GM12872 (cell line): ENCODE results near the gene MICAL3.

Experiments used
- TF ChIP-seq, protein P1 (sequence below): IDR thresholded peaks from 3 replicates; pipeline ENCODE4 v1.5.1; 2011; ENCODE audit warnings: low read depth, mild to moderate bottlenecking, low read length, moderate library complexity; ENCODE audit not compliant: insufficient read depth

MICAL3 gene

DNA sequence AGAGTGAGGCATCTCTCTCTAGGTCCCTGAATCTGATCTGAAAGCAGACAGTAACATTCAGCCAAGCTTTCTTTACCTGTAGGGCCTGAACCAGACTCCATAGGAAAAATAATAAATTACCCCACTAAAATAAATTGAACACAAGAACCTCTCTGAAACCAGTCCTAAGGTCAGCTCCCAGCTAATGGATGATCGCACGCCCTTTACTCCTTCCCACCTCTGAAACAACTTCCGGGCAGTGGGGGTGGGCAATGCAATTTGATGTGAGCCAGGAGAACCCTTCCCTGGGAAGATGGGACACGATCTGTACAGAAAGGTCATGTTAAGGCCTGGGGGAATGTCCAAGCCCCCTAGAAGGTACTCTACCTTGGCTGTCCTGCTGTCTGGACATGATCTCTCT, 71.2 kb downstream of the MICAL3 start:
- TF ChIP-seq, protein P1, sequence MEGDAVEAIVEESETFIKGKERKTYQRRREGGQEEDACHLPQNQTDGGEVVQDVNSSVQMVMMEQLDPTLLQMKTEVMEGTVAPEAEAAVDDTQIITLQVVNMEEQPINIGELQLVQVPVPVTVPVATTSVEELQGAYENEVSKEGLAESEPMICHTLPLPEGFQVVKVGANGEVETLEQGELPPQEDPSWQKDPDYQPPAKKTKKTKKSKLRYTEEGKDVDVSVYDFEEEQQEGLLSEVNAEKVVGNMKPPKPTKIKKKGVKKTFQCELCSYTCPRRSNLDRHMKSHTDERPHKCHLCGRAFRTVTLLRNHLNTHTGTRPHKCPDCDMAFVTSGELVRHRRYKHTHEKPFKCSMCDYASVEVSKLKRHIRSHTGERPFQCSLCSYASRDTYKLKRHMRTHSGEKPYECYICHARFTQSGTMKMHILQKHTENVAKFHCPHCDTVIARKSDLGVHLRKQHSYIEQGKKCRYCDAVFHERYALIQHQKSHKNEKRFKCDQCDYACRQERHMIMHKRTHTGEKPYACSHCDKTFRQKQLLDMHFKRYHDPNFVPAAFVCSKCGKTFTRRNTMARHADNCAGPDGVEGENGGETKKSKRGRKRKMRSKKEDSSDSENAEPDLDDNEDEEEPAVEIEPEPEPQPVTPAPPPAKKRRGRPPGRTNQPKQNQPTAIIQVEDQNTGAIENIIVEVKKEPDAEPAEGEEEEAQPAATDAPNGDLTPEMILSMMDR, result no peak

DNA sequence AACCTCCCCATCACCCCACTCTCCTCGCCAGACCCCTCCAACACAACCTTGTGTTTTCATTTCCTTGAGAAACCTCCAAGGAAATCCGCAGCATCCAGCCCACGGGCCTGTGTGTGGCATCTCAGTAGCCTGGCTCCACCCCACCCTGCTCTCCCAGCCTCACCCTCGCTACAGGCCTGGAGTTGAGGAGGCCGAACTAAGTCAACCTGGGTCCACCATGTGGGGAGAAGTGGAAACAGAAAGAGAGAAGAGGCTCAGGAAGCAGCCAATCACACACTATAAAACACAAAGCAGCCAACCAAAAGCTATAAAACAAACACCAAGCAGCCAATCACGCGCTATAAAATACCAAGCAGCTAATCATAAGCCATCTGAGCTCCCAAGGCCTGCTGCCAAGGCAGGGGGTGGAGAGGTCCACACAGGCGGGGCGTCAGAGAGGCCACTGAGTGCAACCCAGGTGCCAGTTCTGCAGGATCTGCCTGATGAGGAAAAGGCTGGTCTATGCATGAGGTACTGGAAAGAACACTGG, 72.0 kb downstream of the MICAL3 start:
- TF ChIP-seq, protein P1, result no peak

DNA sequence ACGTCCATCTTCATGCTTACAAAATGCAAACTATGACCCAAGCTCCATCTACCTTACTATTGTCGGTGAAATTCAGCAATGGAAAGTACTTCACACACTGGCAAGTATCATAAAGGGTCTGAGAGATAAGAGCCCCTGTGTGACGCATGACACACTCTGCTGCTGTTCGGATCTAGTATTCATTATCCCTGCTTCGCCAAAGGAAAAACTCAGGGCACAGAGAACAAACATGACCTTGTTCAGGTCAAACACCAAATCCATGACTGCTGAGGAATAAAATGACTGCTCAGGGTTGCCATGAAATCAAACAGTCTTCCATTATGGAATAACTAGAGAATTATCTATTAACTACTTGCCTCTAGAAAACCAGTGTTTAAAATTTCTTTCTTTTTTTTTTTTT, 73.0 kb downstream of the MICAL3 start:
- TF ChIP-seq, protein P1, result no peak

DNA sequence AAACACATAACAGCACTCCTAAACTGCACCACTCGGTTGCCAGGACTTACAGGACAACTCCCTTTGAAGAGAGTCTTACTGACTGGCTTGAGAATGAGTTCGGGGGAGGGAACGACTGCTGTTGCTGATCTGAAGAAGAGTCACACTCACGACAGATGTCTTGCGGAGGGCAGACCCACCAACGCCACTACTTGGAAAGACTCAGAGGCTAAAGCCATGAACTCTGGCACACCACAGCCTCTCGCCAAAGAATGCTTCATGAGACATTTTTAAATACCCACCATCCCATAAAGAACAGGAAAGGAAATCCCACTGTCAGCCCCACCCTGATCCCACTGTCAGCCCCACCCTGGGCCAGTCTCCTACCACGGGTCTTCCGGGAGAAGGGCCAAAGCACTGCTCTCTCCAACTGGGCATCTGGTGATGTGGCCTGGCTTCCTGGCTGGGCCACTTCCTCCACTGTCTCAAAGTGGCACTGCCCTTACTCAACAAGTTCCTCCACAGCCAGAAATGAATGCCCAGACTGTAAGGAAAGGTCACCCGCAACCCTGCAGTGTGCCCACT, 73.6 kb downstream of the MICAL3 start:
- TF ChIP-seq, protein P1, result no peak

DNA sequence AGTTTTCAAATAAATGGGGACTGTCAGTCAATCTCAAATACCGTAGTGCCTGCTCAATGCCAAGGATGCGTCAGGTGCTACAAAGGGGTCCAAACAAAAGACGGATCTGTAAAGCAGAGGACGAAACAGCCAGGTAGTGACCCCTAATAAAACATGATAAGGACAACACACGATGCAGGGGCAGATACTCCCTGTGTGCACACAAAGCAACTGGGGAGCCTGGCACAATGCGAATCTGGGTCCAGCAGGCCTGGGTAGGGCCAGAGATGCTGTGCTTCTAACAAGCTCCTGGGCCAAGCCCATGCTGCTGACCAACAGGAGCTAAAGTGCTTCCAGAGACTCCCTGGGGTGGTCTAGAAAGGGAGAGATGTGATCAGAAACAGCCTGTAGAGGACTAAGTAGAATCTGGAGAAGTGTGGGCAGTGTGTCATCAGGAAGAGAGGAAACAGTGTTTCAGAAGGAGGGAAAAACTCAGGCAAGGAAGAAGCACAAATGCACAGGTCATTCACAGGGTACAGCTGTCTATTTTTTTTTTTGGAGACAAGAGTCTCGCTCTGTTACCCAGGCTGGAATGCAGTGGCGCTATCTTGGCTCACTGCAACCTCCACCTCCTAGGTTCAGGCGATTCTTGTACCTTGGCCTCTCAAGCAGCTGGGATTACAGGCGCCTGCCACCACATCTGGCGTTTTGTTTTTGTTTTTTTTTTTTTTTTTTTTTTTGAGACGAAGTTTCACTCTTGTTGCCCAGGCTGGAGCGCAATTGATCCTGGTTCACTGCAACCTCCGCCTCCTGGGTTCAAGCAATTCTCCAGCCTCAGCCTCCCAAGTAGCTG, 74.5 kb downstream of the MICAL3 start:
- TF ChIP-seq, protein P1, result no peak

DNA sequence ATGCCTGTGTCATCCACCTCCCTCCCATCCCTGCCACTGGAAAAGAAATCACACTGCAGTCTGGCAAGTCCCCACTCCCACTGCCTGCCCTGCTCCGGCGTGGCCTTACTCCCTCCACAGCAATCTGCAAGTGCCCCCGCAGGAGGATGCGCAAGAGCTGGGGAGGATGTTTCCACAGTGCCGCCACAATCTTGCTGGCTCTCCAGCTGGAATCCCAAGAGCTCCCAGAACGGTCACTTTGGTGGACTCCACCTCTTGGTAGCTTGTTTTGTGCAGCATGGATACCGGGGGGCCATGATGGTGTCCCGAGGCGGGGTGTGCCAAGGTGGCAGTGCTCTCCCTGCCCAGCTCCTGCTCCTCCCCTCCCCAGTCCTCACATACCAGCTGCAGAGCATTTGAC, 76.3 kb downstream of the MICAL3 start:
- TF ChIP-seq, protein P1, result no peak

DNA sequence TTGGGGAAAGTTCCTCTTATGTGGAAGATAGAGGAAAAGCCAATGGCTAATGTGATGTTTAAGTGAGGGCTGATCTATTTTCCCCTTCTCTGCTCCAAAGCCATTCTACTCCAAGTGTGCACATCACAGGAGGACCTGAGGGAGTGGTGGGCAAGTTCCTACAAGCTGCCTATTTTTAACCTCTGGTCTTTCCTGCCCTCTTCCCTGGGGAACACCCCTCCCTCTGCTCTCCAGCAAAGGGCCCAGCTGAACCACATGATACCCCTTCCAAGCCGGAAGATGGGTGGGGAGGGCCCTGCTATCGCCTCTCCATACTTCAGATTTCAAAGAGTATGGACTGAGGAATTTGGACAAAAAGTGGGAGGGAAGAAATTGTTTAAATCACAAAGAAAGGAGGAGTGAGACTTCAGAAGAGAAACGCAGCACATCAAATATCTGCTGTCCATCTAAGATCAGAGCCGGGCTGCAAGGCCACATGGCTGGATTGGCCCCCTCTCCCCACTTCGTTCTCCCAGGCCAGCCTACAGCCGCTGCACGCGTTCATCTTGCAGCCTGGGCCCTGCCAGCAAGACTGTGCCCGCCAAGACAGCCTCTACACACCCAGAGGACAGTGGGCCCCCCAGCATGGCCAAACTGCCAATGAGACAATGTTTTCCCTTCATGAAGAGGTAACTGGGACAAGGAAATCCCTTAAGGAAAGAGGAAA, 77.5 kb downstream of the MICAL3 start:
- TF ChIP-seq, protein P1, result no peak
